Stomach (tissue), 9 donors: Measurements from ENCODE around the gene PTPRJ. TPM values are rescaled to one million over a fixed set of nuclear protein-coding genes. Genes with fewer than 3 reads are reported as not detected.

Experiments used
- DNase-seq, 2 donors: peaks; one replicate each; pipeline versions ENCODE4 v3.0.0 to v3.0.0-alpha.2; 2013 to 2019
- H3K27ac ChIP-seq, 5 donors: fragments of 200-600 bp in 4 of 5; sonication (generic) in 4 of 5; one replicate each; pipeline ENCODE4 v1.5.1; 2013 to 2019; ENCODE audit warnings: mild to moderate bottlenecking in 1 of 5, moderate library complexity in 1 of 5
- H3K27me3 ChIP-seq, 3 donors: fragments of 200-600 bp; sonication (generic); one replicate each; pipeline ENCODE4 v1.5.1; 2017 to 2019; ENCODE audit warnings: mixed run types in 1 of 3
- H3K36me3 ChIP-seq, 4 donors: fragments of 200-600 bp; sonication (generic); 1 replicate in 3 of 4; 2 replicates in 1 of 4; pipeline ENCODE4 v1.5.1; 2016 to 2019
- H3K4me1 ChIP-seq, 4 donors: fragments of 200-600 bp; sonication (generic); one replicate each; pipeline ENCODE4 v1.5.1; 2016 to 2019
- H3K4me3 ChIP-seq, 4 donors: fragments of 200-600 bp; sonication (generic) in 3 of 4; one replicate each; pipeline ENCODE4 v1.5.1; 2016 to 2019; ENCODE audit warnings: mild to moderate bottlenecking in 1 of 4
- H3K9me3 ChIP-seq, 4 donors: fragments of 200-600 bp; sonication (generic); one replicate each; pipeline ENCODE4 v1.5.1; 2016 to 2019
- EP300 ChIP-seq: sonication (generic); formaldehyde crosslinking; IDR thresholded peaks from one replicate; pipeline ENCODE4 v1.6.1; 2017; ENCODE audit warnings: antibody characterized with exemption
- POLR2A ChIP-seq, 4 donors: fragments of 450-650 bp; IDR thresholded peaks; one replicate each; pipeline ENCODE4 v1.6.1; 2016; ENCODE audit warnings: antibody characterized with exemption in 4 of 4, control low read depth in 2 of 4, mild to moderate bottlenecking in 1 of 4, moderate library complexity in 1 of 4
- POLR2AphosphoS5 ChIP-seq, 3 donors: sonication (generic); formaldehyde crosslinking; IDR thresholded peaks; one replicate each; pipeline ENCODE4 v1.6.1; 2016; ENCODE audit warnings: antibody characterized with exemption in 3 of 3
- WGBS, 5 donors: extraction: QIAGEN DNeasy Blood & Tissue Kit in 3 of 5; methylation state at CpG; one replicate each; pipeline versions ENCODE4 v1.1.5 to v1.1.7; 2013 to 2018; 5-methylcytosine and 5-hydroxymethylcytosine counted together
- intact Hi-C: fragments of 100-400 bp; cut with DNase I; formaldehyde crosslinking; loops from one replicate; pipeline ENCODE4 v1.15.1; 2023; ENCODE audit warnings: low total_unique reads
- polyA plus RNA-seq, 3 donors: library from polyadenylated mRNA; stranded (reverse); fragments of 200-250 nt; gene quantifications; one replicate each; pipeline ENCODE4 v1.2.3, GENCODE V29; 2013
- total RNA-seq, 5 donors: library from RNA; depleted of rRNA; stranded (reverse); fragments of >200 nt; gene quantifications; one replicate each; pipeline versions ENCODE4 v1.1.0 to v1.2.3, GENCODE V29; 2014 to 2016
- TF ChIP-seq, protein P1 (sequence below), 7 experiments: fragments of 450-650 bp in 4 of 7; fragments of 200-600 bp in 3 of 7; sonication (generic) in 3 of 7; IDR thresholded peaks; one replicate each; pipeline ENCODE4 v1.5.1; 2016 to 2019; ENCODE audit warnings: antibody characterized with exemption in 7 of 7, control low read depth in 2 of 7, mild to moderate bottlenecking in 1 of 7
- donor health status: healthy with polysubstance abuse.
- donor health status: Bipolar disorder and iron deficiency.
- donor health status: healthy.

The PTPRJ gene
- total and polyA plus RNA-seq, 8 donors, result 2.6 to 351 (median 20.7) TPM

DNA sequence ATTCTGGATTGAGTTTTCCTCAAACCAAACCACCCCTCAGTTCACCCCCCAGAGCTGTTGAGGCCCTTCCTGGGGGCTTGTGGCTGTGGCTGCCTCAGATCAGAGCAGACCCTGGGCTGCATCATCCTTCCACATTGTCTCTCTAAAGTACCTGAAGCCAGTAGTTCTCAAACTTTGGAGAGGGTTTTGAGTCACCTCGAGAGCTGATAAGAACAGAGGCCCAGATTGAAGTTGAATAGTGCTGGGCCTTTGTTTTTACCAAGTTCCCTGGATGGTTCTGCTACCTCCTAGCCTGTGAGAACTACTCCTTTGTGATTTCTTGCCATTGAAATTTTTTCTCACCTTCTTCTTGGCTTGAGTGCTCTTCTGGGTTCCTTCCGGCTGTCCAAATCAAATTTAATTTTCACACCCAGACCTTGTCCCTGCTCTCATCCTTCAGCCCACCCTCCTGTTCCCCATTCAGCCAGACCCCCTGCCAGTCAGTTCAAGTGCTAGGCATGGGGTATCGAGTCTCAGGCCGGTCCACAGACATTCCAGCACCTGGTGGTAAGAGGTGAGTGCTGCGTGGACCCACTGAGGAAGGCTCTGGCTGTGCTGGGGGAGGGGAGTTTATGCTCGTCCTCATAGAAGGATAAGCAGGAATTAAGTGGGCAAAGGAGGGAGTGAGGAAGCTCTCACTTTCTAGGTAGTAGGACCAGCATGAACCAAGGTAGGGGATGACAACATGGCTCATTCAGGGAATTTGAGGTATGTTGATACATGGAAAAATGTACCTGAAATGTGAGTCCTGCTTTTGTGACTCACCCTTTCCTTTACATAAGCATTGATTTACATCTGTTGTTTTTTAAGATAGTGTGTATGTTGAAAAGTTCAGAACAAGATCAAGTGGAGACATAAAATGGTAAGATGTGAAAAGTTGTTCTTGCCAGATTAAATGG, 116.5 kb downstream of the PTPRJ start:
- H3K4me3 ChIP-seq, result no peak overlapping the region
- no peaks in the 10 kb centered on the region for H3K9me3 ChIP-seq
- 72 to 89% (median 77%) methylated on average over 6 of the region's 6 CpGs for WGBS, 5 donors
- peak overlapping the region in 4 of 5 donors; percentile 10 to 58 (median 38) for H3K27ac ChIP-seq
- intact Hi-C loops, result no loop called here
- H3K36me3 ChIP-seq, result no peaks in the 10 kb centered on the region
- DNase-seq, result no peak
- TF ChIP-seq POLR2AphosphoS5 (IDR thresholded peaks at IDR 0.05), result peak in 1 of 3 donors; percentile 57
- TF ChIP-seq, protein P1, sequence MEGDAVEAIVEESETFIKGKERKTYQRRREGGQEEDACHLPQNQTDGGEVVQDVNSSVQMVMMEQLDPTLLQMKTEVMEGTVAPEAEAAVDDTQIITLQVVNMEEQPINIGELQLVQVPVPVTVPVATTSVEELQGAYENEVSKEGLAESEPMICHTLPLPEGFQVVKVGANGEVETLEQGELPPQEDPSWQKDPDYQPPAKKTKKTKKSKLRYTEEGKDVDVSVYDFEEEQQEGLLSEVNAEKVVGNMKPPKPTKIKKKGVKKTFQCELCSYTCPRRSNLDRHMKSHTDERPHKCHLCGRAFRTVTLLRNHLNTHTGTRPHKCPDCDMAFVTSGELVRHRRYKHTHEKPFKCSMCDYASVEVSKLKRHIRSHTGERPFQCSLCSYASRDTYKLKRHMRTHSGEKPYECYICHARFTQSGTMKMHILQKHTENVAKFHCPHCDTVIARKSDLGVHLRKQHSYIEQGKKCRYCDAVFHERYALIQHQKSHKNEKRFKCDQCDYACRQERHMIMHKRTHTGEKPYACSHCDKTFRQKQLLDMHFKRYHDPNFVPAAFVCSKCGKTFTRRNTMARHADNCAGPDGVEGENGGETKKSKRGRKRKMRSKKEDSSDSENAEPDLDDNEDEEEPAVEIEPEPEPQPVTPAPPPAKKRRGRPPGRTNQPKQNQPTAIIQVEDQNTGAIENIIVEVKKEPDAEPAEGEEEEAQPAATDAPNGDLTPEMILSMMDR (IDR thresholded peaks at IDR 0.05), result no peak
- TF ChIP-seq EP300, result no peak
- no peaks in the 10 kb centered on the region for H3K27me3 ChIP-seq
- peaks cover 21 to 78% (median 52%) of the 10 kb centered on the region in 4 donors for H3K4me1 ChIP-seq

DNA sequence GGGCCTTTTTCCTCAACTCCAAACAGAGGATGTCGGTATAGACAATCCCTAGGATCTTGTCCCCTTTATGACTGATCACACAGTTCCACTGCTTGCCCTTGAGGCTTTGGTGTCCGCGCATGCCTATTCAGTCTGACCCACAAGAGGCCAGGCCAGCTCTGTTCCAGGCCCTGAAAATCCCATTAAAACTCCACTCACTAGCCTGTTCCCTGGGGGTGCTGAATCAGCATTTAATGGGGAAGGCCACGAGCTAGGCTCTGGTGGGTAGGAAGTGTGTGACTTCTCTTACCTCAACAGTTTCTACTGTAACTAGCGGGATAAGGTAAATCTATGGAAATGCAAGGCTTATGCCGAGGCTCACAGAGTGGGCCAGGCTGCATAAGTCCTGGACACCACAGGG, 117.7 kb downstream of the PTPRJ start:
- no peaks in the 10 kb centered on the region for H3K9me3 ChIP-seq
- no peaks in the 10 kb centered on the region for H3K27me3 ChIP-seq
- DNase-seq, result no peak
- 79 to 95% (median 89%) methylated on average over 6 of the region's 6 CpGs for WGBS, 5 donors
- H3K4me1 ChIP-seq, result peaks cover 30 to 83% (median 58%) of the 10 kb centered on the region in 4 donors
- no peak for TF ChIP-seq POLR2A (IDR thresholded peaks at IDR 0.05)
- no peak for TF ChIP-seq POLR2AphosphoS5 (IDR thresholded peaks at IDR 0.05)
- TF ChIP-seq EP300, result no peak
- TF ChIP-seq, protein P1 (IDR thresholded peaks at IDR 0.05), result no peak
- H3K27ac ChIP-seq, result peak overlapping the region in 1 of 5 donors; percentile 5
- H3K4me3 ChIP-seq, result no peak overlapping the region
- H3K36me3 ChIP-seq, result no peaks in the 10 kb centered on the region
- intact Hi-C loops, result no loop called here

DNA sequence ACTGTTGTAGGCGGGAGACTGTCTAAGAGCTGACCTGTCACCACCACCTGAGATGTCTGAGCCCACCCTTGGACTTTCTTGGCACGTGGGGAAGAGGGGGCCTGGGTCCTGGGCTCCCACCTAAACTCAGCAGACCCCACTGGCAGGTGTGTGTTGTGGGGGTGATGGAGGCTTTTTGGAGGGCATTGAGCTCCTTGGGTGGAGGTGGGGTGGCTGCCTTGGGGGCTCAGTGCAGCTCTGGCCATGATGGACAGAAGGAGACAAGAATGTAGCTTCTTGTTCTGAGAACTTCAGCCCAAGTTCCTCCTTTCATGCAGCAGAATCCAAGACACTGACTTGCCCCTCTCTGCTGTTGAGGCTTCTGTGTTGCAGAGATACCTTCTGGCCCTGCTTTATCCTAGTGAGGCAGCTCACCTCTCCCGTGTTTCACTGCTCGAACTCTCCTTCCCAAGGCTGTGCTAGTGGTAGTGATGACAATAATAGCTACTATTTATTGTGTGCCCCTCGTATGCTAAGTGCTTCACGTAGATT, 119.6 kb downstream of the PTPRJ start:
- 89 to 96% (median 94%) methylated on average over 6 of the region's 6 CpGs for WGBS, 5 donors
- intact Hi-C loops, result loop anchor here (10.0 kb wide), 2 partner anchors 55 to 165 kb away; no protein-coding TSS in a partner anchor
- H3K36me3 ChIP-seq, result no peaks in the 10 kb centered on the region
- no peaks in the 10 kb centered on the region for H3K27me3 ChIP-seq
- H3K27ac ChIP-seq, result no peak overlapping the region
- no peak for DNase-seq
- no peaks in the 10 kb centered on the region for H3K9me3 ChIP-seq
- no peak for TF ChIP-seq EP300
- TF ChIP-seq POLR2A (IDR thresholded peaks at IDR 0.05), result no peak
- TF ChIP-seq, protein P1 (IDR thresholded peaks at IDR 0.05), result no peak
- no peak for TF ChIP-seq POLR2AphosphoS5 (IDR thresholded peaks at IDR 0.05)
- H3K4me1 ChIP-seq, result peaks cover 37 to 78% (median 50%) of the 10 kb centered on the region in 4 donors
- no peak overlapping the region for H3K4me3 ChIP-seq

DNA sequence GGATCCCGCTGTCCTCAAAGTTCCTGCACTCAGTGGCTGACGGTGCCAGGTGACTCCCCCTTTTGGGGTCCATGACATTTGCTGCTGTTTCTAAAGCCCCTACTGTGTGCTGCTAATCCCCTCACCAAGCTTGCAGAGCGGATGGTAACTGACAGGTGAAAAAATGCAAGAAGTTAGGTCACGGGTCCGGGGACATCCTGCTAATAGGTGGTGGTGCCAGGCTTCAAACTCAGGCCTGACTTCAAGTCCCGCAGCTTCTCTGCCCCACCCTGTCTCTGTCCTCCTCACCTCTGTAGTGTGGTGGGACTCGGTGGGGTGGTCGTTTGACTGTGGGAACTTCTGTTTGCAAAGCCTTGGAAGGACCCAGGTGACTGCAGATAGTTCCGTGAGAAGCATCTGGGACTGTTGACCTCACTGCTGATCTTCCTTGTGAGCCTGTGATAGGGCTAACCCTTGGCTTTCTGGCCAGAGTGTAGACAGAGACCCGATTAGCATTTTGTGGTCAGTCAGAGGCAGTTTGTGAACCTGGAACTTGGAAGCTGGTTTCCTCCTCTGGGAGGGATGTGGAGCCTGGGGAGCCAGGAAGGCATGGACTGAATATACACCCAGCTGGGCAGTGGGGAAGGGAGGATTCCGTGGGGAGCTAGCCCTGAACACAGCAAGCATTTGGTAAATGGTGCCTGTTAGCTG, 120.8 kb downstream of the PTPRJ start:
- Histone ChIP-seq H3K36me3 (no peaks in the 10 kb centered on the region), H3K4me1 (peaks cover 33 to 79% (median 38%) of the 10 kb centered on the region in 4 donors), H3K27me3 (no peaks in the 10 kb centered on the region), H3K9me3 (no peaks in the 10 kb centered on the region), H3K4me3 (no peak overlapping the region), H3K27ac (peak overlapping the region in 3 of 5 donors; percentile 25 to 40 (median 37))
- TF ChIP-seq POLR2AphosphoS5 (IDR thresholded peaks at IDR 0.05) (no peak), POLR2A (IDR thresholded peaks at IDR 0.05) (no peak)
- TF ChIP-seq, protein P1 (IDR thresholded peaks at IDR 0.05), result no peak
- no peak for DNase-seq
- intact Hi-C loops, result loop anchor here (10.0 kb wide), 2 partner anchors 56 to 166 kb away; no protein-coding TSS in a partner anchor
- WGBS, 5 donors, result 60 to 74% (median 67%) methylated on average over 11 of the region's 11 CpGs
